ENCODE results near the gene LDHAL6B. TPM values are rescaled to one million over a fixed set of nuclear protein-coding genes. Genes with fewer than 3 reads are reported as not detected.

Gene LDHAL6B
- polyA plus RNA-seq, 1 of the 3 experiments (the other 2 are of a cell fraction): not detected

GRCh38 chr15:59174151-59174834 lies 32.4 kb upstream of the LDHAL6B start:
- no peak overlapping the region for H3K4me2 ChIP-seq
- no peaks in the 10 kb centered on the region for H3K9me2 ChIP-seq
- no peak overlapping the region for H3K9ac ChIP-seq
- no peak overlapping the region; a peak in 1 of 4 replicates for H3K27ac ChIP-seq (ENCODE audit: low read depth in 2 of 2, low read length in 1 of 2)
- H3F3A ChIP-seq (replicated peaks; ENCODE audit: insufficient read depth): peaks cover 29% of the 10 kb centered on the region
- DNase-seq: no peak
- H2AFZ ChIP-seq (ENCODE audit: low read depth): no peak overlapping the region
- H3K9me3 ChIP-seq: no peaks in the 10 kb centered on the region
- CTCF ChIA-PET: interaction anchor here (0.9 to 2.3 kb wide), 14 partner anchors 8 to 358 kb away, joined by 3 to 11 read pairs (median 7); no protein-coding TSS in a partner anchor
- peaks cover 0 to 14% of the 10 kb centered on the region in 2 experiments for H3K36me3 ChIP-seq (replicated peaks in 1 of 2; ENCODE audit: control insufficient read depth in 1 of 2, insufficient read depth in 2 of 2, low read length in 1 of 2)
- peaks cover 17 to 33% of the 10 kb centered on the region in 2 experiments; a peak in 3 of 4 replicates for H3K4me1 ChIP-seq (ENCODE audit: control insufficient read depth in 1 of 2, insufficient read depth in 2 of 2, low read depth in 1 of 2, low read length in 1 of 2)
- POLR2A ChIA-PET: no interaction called here
- H3K4me3 ChIP-seq (ENCODE audit: low read depth in 2 of 2, low read length in 1 of 2): no peak overlapping the region
- H3K79me2 ChIP-seq (ENCODE audit: insufficient read depth): no peaks in the 10 kb centered on the region
- WGBS (ENCODE audit: low lambda C conversion rate): 91% methylated on average over 11 of the region's 12 CpGs
- H3K27me3 ChIP-seq (ENCODE audit: insufficient read depth): no peaks in the 10 kb centered on the region
- TF ChIP-seq SMC3 (IDR thresholded peaks at IDR 0.05; ENCODE audit: low read depth, low read length) (no peak), TAF1 (IDR thresholded peaks at IDR 0.05; ENCODE audit: borderline replicate concordance, low read depth, low read length) (no peak), MEF2A (IDR thresholded peaks at IDR 0.05; ENCODE audit: borderline replicate concordance, low read depth) (no peak), GABPA (IDR thresholded peaks at IDR 0.05; ENCODE audit: low read depth) (no peak), SIN3A (IDR thresholded peaks at IDR 0.05; ENCODE audit: borderline replicate concordance, low read depth, low read length) (no peak), FOXJ3 (CRISPR knock-in tag; IDR thresholded peaks at IDR 0.05) (no peak), EP300 (IDR thresholded peaks at IDR 0.05; ENCODE audit: borderline replicate concordance in 1 of 2, low read depth in 1 of 2, low read length in 1 of 2) (no peak), NFIC (IDR thresholded peaks at IDR 0.05; ENCODE audit: borderline replicate concordance) (no peak), FOXM1 (IDR thresholded peaks at IDR 0.05; ENCODE audit: low read depth) (no peak)
- TF ChIP-seq, protein P1, sequence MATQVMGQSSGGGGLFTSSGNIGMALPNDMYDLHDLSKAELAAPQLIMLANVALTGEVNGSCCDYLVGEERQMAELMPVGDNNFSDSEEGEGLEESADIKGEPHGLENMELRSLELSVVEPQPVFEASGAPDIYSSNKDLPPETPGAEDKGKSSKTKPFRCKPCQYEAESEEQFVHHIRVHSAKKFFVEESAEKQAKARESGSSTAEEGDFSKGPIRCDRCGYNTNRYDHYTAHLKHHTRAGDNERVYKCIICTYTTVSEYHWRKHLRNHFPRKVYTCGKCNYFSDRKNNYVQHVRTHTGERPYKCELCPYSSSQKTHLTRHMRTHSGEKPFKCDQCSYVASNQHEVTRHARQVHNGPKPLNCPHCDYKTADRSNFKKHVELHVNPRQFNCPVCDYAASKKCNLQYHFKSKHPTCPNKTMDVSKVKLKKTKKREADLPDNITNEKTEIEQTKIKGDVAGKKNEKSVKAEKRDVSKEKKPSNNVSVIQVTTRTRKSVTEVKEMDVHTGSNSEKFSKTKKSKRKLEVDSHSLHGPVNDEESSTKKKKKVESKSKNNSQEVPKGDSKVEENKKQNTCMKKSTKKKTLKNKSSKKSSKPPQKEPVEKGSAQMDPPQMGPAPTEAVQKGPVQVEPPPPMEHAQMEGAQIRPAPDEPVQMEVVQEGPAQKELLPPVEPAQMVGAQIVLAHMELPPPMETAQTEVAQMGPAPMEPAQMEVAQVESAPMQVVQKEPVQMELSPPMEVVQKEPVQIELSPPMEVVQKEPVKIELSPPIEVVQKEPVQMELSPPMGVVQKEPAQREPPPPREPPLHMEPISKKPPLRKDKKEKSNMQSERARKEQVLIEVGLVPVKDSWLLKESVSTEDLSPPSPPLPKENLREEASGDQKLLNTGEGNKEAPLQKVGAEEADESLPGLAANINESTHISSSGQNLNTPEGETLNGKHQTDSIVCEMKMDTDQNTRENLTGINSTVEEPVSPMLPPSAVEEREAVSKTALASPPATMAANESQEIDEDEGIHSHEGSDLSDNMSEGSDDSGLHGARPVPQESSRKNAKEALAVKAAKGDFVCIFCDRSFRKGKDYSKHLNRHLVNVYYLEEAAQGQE (IDR thresholded peaks at IDR 0.05; ENCODE audit: low read depth, low read length): no peak
- H4K20me1 ChIP-seq (ENCODE audit: insufficient read depth): no peaks in the 10 kb centered on the region
